CD4-positive, alpha-beta T cell (primary cell): ENCODE results near the gene SET. TPM values are rescaled to one million over a fixed set of nuclear protein-coding genes. Genes with fewer than 3 reads are reported as not detected.

Experiments used
- ATAC-seq: fragments of 200-7000 bp; cut with Tn5 transposase; one replicate; pipeline ENCODE4 v1.10.0; 2022; ENCODE audit warnings: mild to moderate bottlenecking; ENCODE audit not compliant: poor library complexity
- CTCF ChIA-PET: fragments of 350-600 bp; sonication (Branson Sonifier 250); formaldehyde crosslinking; loops from one replicate; lab custom pipeline; 2021; ENCODE audit warnings: antibody characterized with exemption, inconsistent platforms; lab: Charles Lee
- POLR2A ChIA-PET: fragments of 350-600 bp; sonication (Branson Sonifier 250); formaldehyde crosslinking; loops from one replicate; lab custom pipeline; 2021; ENCODE audit warnings: antibody characterized with exemption, inconsistent platforms; lab: Charles Lee
- DNase-seq, 14 experiments: peaks; one replicate each; pipeline ENCODE4 v3.0.0-alpha.2; 2013 to 2020; ENCODE audit warnings: mixed read lengths in 2 of 14
- H3K27ac ChIP-seq, 2 donors: one replicate each; pipeline versions ENCODE4 v1.5.1 to v1.7.0; 2013; ENCODE audit warnings: low read length in 2 of 2, low read depth in 1 of 2, mild to moderate bottlenecking in 1 of 2
- H3K27me3 ChIP-seq, 2 experiments: 1 replicate in 1 of 2; 2 replicates in 1 of 2; pipeline versions ENCODE4 v1.6.1 to v1.7.0; 2013; ENCODE audit warnings: low read length in 2 of 2, control low read depth in 1 of 2, mild to moderate bottlenecking in 1 of 2, moderate library complexity in 1 of 2; ENCODE audit not compliant: insufficient read depth in 2 of 2, control insufficient read depth in 1 of 2
- H3K36me3 ChIP-seq: one replicate; pipeline ENCODE4 v1.6.1; 2013; ENCODE audit warnings: low read length, control low read depth; ENCODE audit not compliant: insufficient read depth
- H3K4me1 ChIP-seq: one replicate; pipeline ENCODE4 v1.6.1; 2013; ENCODE audit warnings: low read length, control low read depth; ENCODE audit not compliant: insufficient read depth
- H3K4me3 ChIP-seq: one replicate; pipeline ENCODE4 v1.5.1; 2013; ENCODE audit warnings: mild to moderate bottlenecking, low read length, moderate library complexity
- H3K9me3 ChIP-seq, 2 experiments: 1 replicate in 1 of 2; 2 replicates in 1 of 2; pipeline versions ENCODE4 v1.6.1 to v1.7.0; 2013; ENCODE audit warnings: low read length in 2 of 2, mild to moderate bottlenecking in 2 of 2, control low read depth in 1 of 2, moderate library complexity in 1 of 2; ENCODE audit not compliant: control insufficient read depth in 1 of 2, insufficient read depth in 1 of 2
- H3K27ac Mint-ChIP-seq: one replicate; pipeline ENCODE4 v1.8.0; 2020; ENCODE audit warnings: mixed read lengths
- H3K27me3 Mint-ChIP-seq: one replicate; pipeline ENCODE4 v1.8.0; 2021; ENCODE audit warnings: mixed read lengths
- H3K36me3 Mint-ChIP-seq: one replicate; pipeline ENCODE4 v1.8.0; 2021; ENCODE audit warnings: low read depth, mixed read lengths
- H3K4me1 Mint-ChIP-seq: one replicate; pipeline ENCODE4 v1.8.0; 2021; ENCODE audit warnings: low read depth, mixed read lengths
- H3K4me3 Mint-ChIP-seq: one replicate; pipeline ENCODE4 v1.8.0; 2020; ENCODE audit warnings: mild to moderate bottlenecking, mixed read lengths
- H3K9me3 Mint-ChIP-seq: one replicate; pipeline ENCODE4 v1.8.0; 2020; ENCODE audit warnings: mixed read lengths
- CTCF ChIP-seq: fragments of 200-600 bp; IDR thresholded peaks from one replicate; pipeline ENCODE4 v1.8.0; 2022; ENCODE audit warnings: antibody characterized with exemption, mild to moderate bottlenecking
- intact Hi-C, 2 experiments: fragments of 100-400 bp; cut with DNase I in 1 of 2; cut with micrococcal nuclease in 1 of 2; formaldehyde crosslinking; loops; one replicate each; pipeline versions ENCODE4 v1.15.1 to v1.9.0; 2023 to 2025; cut with DNase I, micrococcal nuclease
- total RNA-seq, 174 experiments: library from RNA in 2 of 174; stranded (reverse) in 2 of 174; gene quantifications; one replicate each; pipeline ENCODE4 v1.2.3 and lab custom pipeline; 2021 to 2026

SET gene
- total RNA-seq, 2 experiments from 2014 or later, result 228 to 241 TPM

- DNase-seq (peak in 1 of 14 experiments; percentile 12), ATAC-seq (no peak)
- no peaks in the 10 kb centered on the region for H3K9me3 ChIP-seq
- Mint-ChIP-seq H3K36me3 (peaks cover 14% of the 10 kb centered on the region), H3K27ac (no peak overlapping the region), H3K4me3 (no peak overlapping the region), H3K9me3 (no peaks in the 10 kb centered on the region), H3K27me3 (no peaks in the 10 kb centered on the region), H3K4me1 (peaks cover 33% of the 10 kb centered on the region)
- POLR2A ChIA-PET, result no interaction called here
- no peaks in the 10 kb centered on the region for H3K27me3 ChIP-seq
- no peak overlapping the region for H3K27ac ChIP-seq
- CTCF ChIA-PET, result no interaction called here
- TF ChIP-seq CTCF, result no peak
- H3K36me3 ChIP-seq, result peaks cover 13% of the 10 kb centered on the region
- intact Hi-C loops, result loop anchor here in 1 of 2 experiments (5.0 to 10.0 kb wide), 2 partner anchors 34 to 54 kb away; partner anchors contain the start of genes SET and ZER1
- H3K4me3 ChIP-seq, result no peak overlapping the region
- H3K4me1 ChIP-seq, result peaks cover 31% of the 10 kb centered on the region
Measured at GRCh38 chr9:128720841-128721486, 31.9 kb downstream of the SET start.

- TF ChIP-seq CTCF, result no peak
Measured at GRCh38 chr9:128721487-128722010, 32.5 kb downstream of the SET start.

GRCh38 chr9:128722380-128723351 is 33.6 kb downstream of the SET start:
- DNase-seq, result peak in 1 of 14 experiments; percentile 41
- H3K4me3 Mint-ChIP-seq, result peak overlapping the region; percentile 95
- peaks cover 13% of the 10 kb centered on the region for H3K36me3 ChIP-seq
- H3K27me3 Mint-ChIP-seq, result no peaks in the 10 kb centered on the region
- H3K36me3 Mint-ChIP-seq, result peaks cover 14% of the 10 kb centered on the region
- H3K27ac Mint-ChIP-seq, result peak overlapping the region; percentile 84
- intact Hi-C loops, result loop anchor here in 1 of 2 experiments (5.0 to 10.0 kb wide), 2 partner anchors 35 to 52 kb away; partner anchors contain the start of genes SET and ZER1
- no peaks in the 10 kb centered on the region for H3K27me3 ChIP-seq
- H3K4me1 Mint-ChIP-seq, result peaks cover 33% of the 10 kb centered on the region
- H3K9me3 Mint-ChIP-seq, result no peaks in the 10 kb centered on the region
- no peaks in the 10 kb centered on the region for H3K9me3 ChIP-seq
- H3K27ac ChIP-seq, result peak overlapping the region in 1 of 2 donors; percentile 8
- no peak overlapping the region for H3K4me3 ChIP-seq
- no peak for TF ChIP-seq CTCF
- ATAC-seq, result no peak
- POLR2A ChIA-PET, result interaction anchor here (2.1 to 3.5 kb wide), 4 partner anchors 33 to 170 kb away, joined by 18 to 33 read pairs (median 25); partner anchors contain the start of genes ENDOG, SET, SPTAN1 and ZER1
- peaks cover 46% of the 10 kb centered on the region for H3K4me1 ChIP-seq
- CTCF ChIA-PET, result interaction anchor here (1.0 to 1.9 kb wide), 1 partner anchor 21 kb away, joined by 3 to 5 read pairs; the partner anchor contains the start of gene PKN3

More at GRCh38 chr9:128721487-128722010, 32.5 kb downstream of the SET start:
- Histone ChIP-seq H3K27me3 (no peaks in the 10 kb centered on the region), H3K36me3 (peaks cover 13% of the 10 kb centered on the region), H3K4me1 (peaks cover 35% of the 10 kb centered on the region), H3K9me3 (no peaks in the 10 kb centered on the region), H3K4me3 (no peak overlapping the region), H3K27ac (no peak overlapping the region)
- ATAC-seq (no peak), DNase-seq (peak in 1 of 14 experiments; percentile 17)
- H3K27me3 Mint-ChIP-seq, result no peaks in the 10 kb centered on the region
- POLR2A ChIA-PET, result no interaction called here
- H3K4me1 Mint-ChIP-seq, result peaks cover 33% of the 10 kb centered on the region
- intact Hi-C loops, result loop anchor here in 1 of 2 experiments (5.0 to 10.0 kb wide), 2 partner anchors 34 to 53 kb away; partner anchors contain the start of genes SET and ZER1
- H3K4me3 Mint-ChIP-seq, result peak overlapping the region; percentile 25
- CTCF ChIA-PET, result interaction anchor here (1.0 kb wide), 1 partner anchor 19 kb away, joined by 3 read pairs; the partner anchor contains the start of gene PKN3
- H3K9me3 Mint-ChIP-seq, result no peaks in the 10 kb centered on the region
- H3K36me3 Mint-ChIP-seq, result peaks cover 14% of the 10 kb centered on the region
- H3K27ac Mint-ChIP-seq, result peak overlapping the region; percentile 84
